Small intestine (tissue), 7 donors: ENCODE results near the gene FHIT. TPM values are rescaled to one million over a fixed set of nuclear protein-coding genes. Genes with fewer than 3 reads are reported as not detected.
"Not testable (repeated sequence)": the region's sequence is repeated elsewhere in the genome, so short reads cannot be mapped to it uniquely, and the experiment has no call there.

ENCODE experiments used
- DNase-seq, 2 donors: peaks; one replicate each; pipeline versions ENCODE4 v3.0.0 to v3.0.0-alpha.2; 2013
- FAIRE-seq: peaks from 2 replicates; lab custom pipeline; 2012; peaks lifted over from hg19 to GRCh38; lab: Jason Lieb, UNC
- H3K27ac ChIP-seq, 3 donors: one replicate each; pipeline ENCODE4 v1.5.1; 2013; ENCODE audit warnings: low read length in 2 of 3, mild to moderate bottlenecking in 2 of 3, control low read depth in 1 of 3, inconsistent platforms in 1 of 3, low read depth in 1 of 3, moderate library complexity in 1 of 3
- H3K27me3 ChIP-seq, 3 donors: one replicate each; pipeline ENCODE4 v1.6.1; 2013; ENCODE audit warnings: low read length in 3 of 3, inconsistent platforms in 1 of 3; ENCODE audit not compliant: control insufficient read depth in 3 of 3, insufficient read depth in 3 of 3
- H3K36me3 ChIP-seq, 3 donors: one replicate each; pipeline ENCODE4 v1.6.1; 2013; ENCODE audit warnings: low read length in 3 of 3, inconsistent platforms in 1 of 3, low read depth in 1 of 3, mild to moderate bottlenecking in 1 of 3, moderate library complexity in 1 of 3; ENCODE audit not compliant: control insufficient read depth in 3 of 3, insufficient read depth in 2 of 3
- H3K4me1 ChIP-seq, 3 donors: one replicate each; pipeline ENCODE4 v1.6.1; 2013; ENCODE audit warnings: low read length in 2 of 3, inconsistent platforms in 1 of 3, low read depth in 1 of 3, mild to moderate bottlenecking in 1 of 3, moderate library complexity in 1 of 3; ENCODE audit not compliant: control insufficient read depth in 3 of 3, insufficient read depth in 2 of 3
- H3K4me3 ChIP-seq, 3 donors: one replicate each; pipeline ENCODE4 v1.5.1; 2013; ENCODE audit warnings: low read length in 3 of 3, control low read depth in 1 of 3, inconsistent platforms in 1 of 3, low read depth in 1 of 3, mild to moderate bottlenecking in 1 of 3, moderate library complexity in 1 of 3
- H3K9me3 ChIP-seq, 2 donors: one replicate each; pipeline ENCODE4 v1.6.1; 2013; ENCODE audit warnings: low read depth in 1 of 2, low read length in 1 of 2; ENCODE audit not compliant: control insufficient read depth in 2 of 2, insufficient read depth in 1 of 2
- WGBS, 3 donors: extraction: QIAGEN DNeasy Blood & Tissue Kit; methylation state at CpG; one replicate each; pipeline ENCODE4 v1.1.7; 2013; 5-methylcytosine and 5-hydroxymethylcytosine counted together
- polyA plus RNA-seq, 4 donors: library from polyadenylated mRNA; stranded (reverse) in 3 of 4; unstranded in 1 of 4; fragments of 200-250 nt in 3 of 4; fragments of 120-200 nt in 1 of 4; gene quantifications; one replicate each; pipeline versions ENCODE4 v1.2.1 to v1.2.3, GENCODE V29; 2013
- donor health status: healthy with polysubstance abuse.
- donor health status: control.
- donor health status: control.
- donor health status: Bipolar disorder and iron deficiency.
- donor health status: healthy.

FHIT gene
- polyA plus RNA-seq, 4 donors = 4.4 to 30.4 (median 7.0) TPM

- WGBS, 3 donors = 88 to 91% (median 89%) methylated on average over 5 of the region's 5 CpGs
- not testable (repeated sequence) for DNase-seq, H3K27me3 ChIP-seq, FAIRE-seq, H3K27ac ChIP-seq, H3K36me3 ChIP-seq, H3K4me1 ChIP-seq, H3K9me3 ChIP-seq, H3K4me3 ChIP-seq
Measured at GRCh38 chr3:60672337-60672736, 578.9 kb downstream of the FHIT start.

- Histone ChIP-seq H3K4me1 (no peaks in the 10 kb centered on the region), H3K27ac (no peak overlapping the region), H3K27me3 (no peaks in the 10 kb centered on the region), H3K4me3 (no peak overlapping the region), H3K9me3 (peaks cover 0 to 8% of the 10 kb centered on the region in 2 donors), H3K36me3 (no peaks in the 10 kb centered on the region)
- FAIRE-seq (no peak), DNase-seq (no peak)
- WGBS, 3 donors = 87 to 93% (median 93%) methylated on average over 1 of the region's 1 CpG
Measured at GRCh38 chr3:60669636-60670035, 581.6 kb downstream of the FHIT start.

GRCh38 chr3:60660026-60660425 is 591.2 kb downstream of the FHIT start:
- H3K27me3 ChIP-seq = no peaks in the 10 kb centered on the region
- H3K9me3 ChIP-seq = no peaks in the 10 kb centered on the region
- H3K36me3 ChIP-seq = no peaks in the 10 kb centered on the region
- WGBS, 3 donors = 84 to 95% (median 93%) methylated on average over 2 of the region's 2 CpGs
- no peak for DNase-seq
- H3K27ac ChIP-seq = no peak overlapping the region
- FAIRE-seq = no peak
- H3K4me3 ChIP-seq = no peak overlapping the region
- H3K4me1 ChIP-seq = no peaks in the 10 kb centered on the region

- Histone ChIP-seq H3K9me3 (no peaks in the 10 kb centered on the region), H3K4me1 (no peaks in the 10 kb centered on the region), H3K4me3 (no peak overlapping the region), H3K27ac (no peak overlapping the region), H3K36me3 (no peaks in the 10 kb centered on the region), H3K27me3 (no peaks in the 10 kb centered on the region)
- FAIRE-seq (no peak), DNase-seq (no peak)
- WGBS, 3 donors = 90 to 97% (median 92%) methylated on average over 1 of the region's 1 CpG
Measured at GRCh38 chr3:60659098-60659497, 592.2 kb downstream of the FHIT start.

GRCh38 chr3:60657972-60658371 is 593.3 kb downstream of the FHIT start:
- Histone ChIP-seq H3K27me3 (no peaks in the 10 kb centered on the region), H3K4me1 (no peaks in the 10 kb centered on the region), H3K9me3 (no peaks in the 10 kb centered on the region), H3K4me3 (no peak overlapping the region), H3K36me3 (no peaks in the 10 kb centered on the region), H3K27ac (no peak overlapping the region)
- FAIRE-seq (no peak), DNase-seq (no peak)
- WGBS, 3 donors = 82 to 93% (median 85%) methylated on average over 2 of the region's 2 CpGs

- Histone ChIP-seq H3K27ac (no peak overlapping the region), H3K9me3 (no peaks in the 10 kb centered on the region), H3K4me3 (no peak overlapping the region), H3K36me3 (no peaks in the 10 kb centered on the region), H3K4me1 (no peaks in the 10 kb centered on the region), H3K27me3 (no peaks in the 10 kb centered on the region)
- FAIRE-seq (no peak), DNase-seq (no peak)
- 78 to 96% (median 87%) methylated on average over 2 of the region's 2 CpGs for WGBS, 3 donors
Measured at GRCh38 chr3:60652829-60653228, 598.4 kb downstream of the FHIT start.

GRCh38 chr3:60651799-60652198 is 599.5 kb downstream of the FHIT start:
- FAIRE-seq (no peak), DNase-seq (no peak)
- no peaks in the 10 kb centered on the region for H3K36me3 ChIP-seq
- H3K4me3 ChIP-seq = no peak overlapping the region
- no peaks in the 10 kb centered on the region for H3K27me3 ChIP-seq
- H3K9me3 ChIP-seq = no peaks in the 10 kb centered on the region
- no peak overlapping the region for H3K27ac ChIP-seq
- WGBS, 3 donors = 48 to 79% (median 69%) methylated on average over 3 of the region's 3 CpGs
- H3K4me1 ChIP-seq = no peaks in the 10 kb centered on the region

GRCh38 chr3:60650171-60650570 is 601.1 kb downstream of the FHIT start:
- WGBS, 3 donors = 88 to 93% (median 89%) methylated on average over 2 of the region's 2 CpGs
- no peak for FAIRE-seq
- DNase-seq = no peak
- H3K27me3 ChIP-seq = no peaks in the 10 kb centered on the region
- no peaks in the 10 kb centered on the region for H3K4me1 ChIP-seq
- no peak overlapping the region for H3K27ac ChIP-seq
- H3K9me3 ChIP-seq = no peaks in the 10 kb centered on the region
- H3K36me3 ChIP-seq = no peaks in the 10 kb centered on the region
- H3K4me3 ChIP-seq = no peak overlapping the region

- Histone ChIP-seq H3K9me3 (no peaks in the 10 kb centered on the region), H3K27ac (no peak overlapping the region), H3K4me1 (no peaks in the 10 kb centered on the region), H3K27me3 (no peaks in the 10 kb centered on the region), H3K4me3 (no peak overlapping the region), H3K36me3 (no peaks in the 10 kb centered on the region)
- DNase-seq (no peak), FAIRE-seq (no peak)
- 79 to 89% (median 80%) methylated on average over 2 of the region's 2 CpGs for WGBS, 3 donors
Measured at GRCh38 chr3:60645801-60646200, 605.5 kb downstream of the FHIT start.
